Gastroesophageal sphincter (tissue), 4 donors: ENCODE results near the gene RECQL. TPM values are rescaled to one million over a fixed set of nuclear protein-coding genes. Genes with fewer than 3 reads are reported as not detected.

Experiments
- ATAC-seq: fragments of 150-250 bp; one replicate; pipeline ENCODE4 v1.9.1; 2016; ENCODE audit warnings: mild to moderate bottlenecking, moderate library complexity
- H3K27ac ChIP-seq, 4 donors: fragments of 200-600 bp; sonication (generic) in 3 of 4; 1 replicate in 3 of 4; 2 replicates in 1 of 4; pipeline ENCODE4 v1.5.1; 2016 to 2019
- H3K27me3 ChIP-seq: fragments of 200-600 bp; sonication (generic); one replicate; pipeline ENCODE4 v1.5.1; 2019
- H3K36me3 ChIP-seq, 2 donors: fragments of 200-600 bp; sonication (generic); one replicate each; pipeline ENCODE4 v1.5.1; 2019; ENCODE audit warnings: control low read depth in 1 of 2
- H3K4me1 ChIP-seq, 3 donors: fragments of 200-600 bp; sonication (generic); 1 replicate in 2 of 3; 2 replicates in 1 of 3; pipeline ENCODE4 v1.5.1; 2016 to 2019; ENCODE audit warnings: control low read depth in 2 of 3
- H3K4me3 ChIP-seq, 2 donors: fragments of 200-600 bp; sonication (generic); one replicate each; pipeline ENCODE4 v1.5.1; 2019; ENCODE audit warnings: mild to moderate bottlenecking in 1 of 2, moderate library complexity in 1 of 2
- H3K9me3 ChIP-seq, 3 donors: fragments of 200-600 bp; sonication (generic); one replicate each; pipeline ENCODE4 v1.5.1; 2017 to 2019; ENCODE audit warnings: control low read depth in 2 of 3
- CTCF ChIP-seq, 4 experiments: fragments of 200-600 bp in 2 of 4; fragments of 450-650 bp in 2 of 4; sonication (generic) in 1 of 4; IDR thresholded peaks; one replicate each; pipeline ENCODE4 v1.5.1; 2017 to 2019; ENCODE audit warnings: antibody characterized with exemption in 4 of 4, mild to moderate bottlenecking in 2 of 4, moderate library complexity in 2 of 4
- EP300 ChIP-seq: sonication (generic); formaldehyde crosslinking; IDR thresholded peaks from one replicate; pipeline ENCODE4 v1.6.1; 2017; ENCODE audit warnings: antibody characterized with exemption, mild to moderate bottlenecking
- POLR2A ChIP-seq, 2 donors: fragments of 450-650 bp; IDR thresholded peaks; one replicate each; pipeline ENCODE4 v1.6.1; 2017; ENCODE audit warnings: antibody characterized with exemption in 2 of 2, mild to moderate bottlenecking in 2 of 2, moderate library complexity in 1 of 2
- POLR2AphosphoS5 ChIP-seq: sonication (generic); formaldehyde crosslinking; IDR thresholded peaks from one replicate; pipeline ENCODE4 v1.6.1; 2017; ENCODE audit warnings: antibody characterized with exemption
- WGBS, 2 donors: methylation state at CpG; one replicate each; pipeline ENCODE4 v1.1.5; 2018; ENCODE audit warnings: low coverage in 1 of 2; 5-methylcytosine and 5-hydroxymethylcytosine counted together
- total RNA-seq, 4 donors: library from RNA; depleted of rRNA; stranded (reverse); fragments of >200 nt; gene quantifications; one replicate each; pipeline ENCODE4 v1.1.0, GENCODE V29; 2016

RECQL gene
- 10 to 100 TPM; 44.6 to 75.0 (median 58.2) TPM for total RNA-seq

- Histone ChIP-seq H3K27me3 (no peaks in the 10 kb centered on the region), H3K27ac (peak within 1 kb of the TSS; percentile 87 to 97 (median 88)), H3K4me1 (peaks cover 14 to 63% (median 17%) of the 10 kb centered on the region in 3 donors), H3K36me3 (peaks cover 0 to 22% of the 10 kb centered on the region in 2 donors), H3K9me3 (no peaks in the 10 kb centered on the region), H3K4me3 (peak within 1 kb of the TSS; percentile 76 to 86)
- peak; percentile 100 for ATAC-seq
- WGBS, 2 donors, result 0% methylated on average over 12 of the region's 61 CpGs; no CpG with 5 or more reads in 1 of the 2 donors
- peak; percentile 68 to 70 for TF ChIP-seq POLR2A (IDR thresholded peaks at IDR 0.05)
- peak; percentile 75 for TF ChIP-seq POLR2AphosphoS5
- TF ChIP-seq CTCF (IDR thresholded peaks at IDR 0.05), result no peak
- no peak for TF ChIP-seq EP300
Measured at GRCh38 chr12:21501258-21502163, at the start of gene RECQL, which contains the start of gene GOLT1B. Gene RECQL, minus strand, starts transcription at chr12:21501635. Its CDS starts 2,065 bp downstream, at chr12:21499570. Gene GOLT1B, plus strand, starts transcription at chr12:21501789. Its CDS starts 135 bp downstream, at chr12:21501924.

- Histone ChIP-seq H3K4me1 (peaks cover 4 to 12% (median 4%) of the 10 kb centered on the region in 3 donors), H3K4me3 (no peak overlapping the region), H3K36me3 (no peaks in the 10 kb centered on the region), H3K27ac (no peak overlapping the region), H3K27me3 (no peaks in the 10 kb centered on the region), H3K9me3 (no peaks in the 10 kb centered on the region)
- TF ChIP-seq POLR2AphosphoS5 (no peak), EP300 (no peak), POLR2A (IDR thresholded peaks at IDR 0.05) (no peak), CTCF (IDR thresholded peaks at IDR 0.05) (no peak)
- no peak for ATAC-seq
- 71 to 87% methylated on average over 1 of the region's 1 CpG for whole genome bisulfite sequencing, 2 donors
Measured at GRCh38 chr12:21547437-21547836, 46.0 kb upstream of the RECQL start.

- TF ChIP-seq POLR2AphosphoS5 (no peak), EP300 (no peak), CTCF (IDR thresholded peaks at IDR 0.05) (no peak), POLR2A (IDR thresholded peaks at IDR 0.05) (no peak)
- Histone ChIP-seq H3K36me3 (no peaks in the 10 kb centered on the region), H3K4me1 (peaks cover 0 to 5% (median 2%) of the 10 kb centered on the region in 3 donors), H3K27me3 (no peaks in the 10 kb centered on the region), H3K4me3 (no peak overlapping the region), H3K27ac (no peak overlapping the region), H3K9me3 (no peaks in the 10 kb centered on the region)
- 25 to 60% methylated on average over 1 of the region's 1 CpG for WGBS, 2 donors
- no peak for ATAC-seq
Measured at GRCh38 chr12:21546716-21547115, 45.3 kb upstream of the RECQL start.

GRCh38 chr12:21545557-21545956 is 44.1 kb upstream of the RECQL start:
- Histone ChIP-seq H3K9me3 (no peaks in the 10 kb centered on the region), H3K36me3 (no peaks in the 10 kb centered on the region), H3K4me3 (no peak overlapping the region), H3K27me3 (no peaks in the 10 kb centered on the region), H3K4me1 (no peaks in the 10 kb centered on the region), H3K27ac (no peak overlapping the region)
- TF ChIP-seq POLR2A (IDR thresholded peaks at IDR 0.05), result no peak
- WGBS, 2 donors, result 79 to 89% methylated on average over 2 of the region's 2 CpGs
- no peak for ATAC-seq

GRCh38 chr12:21543151-21543550 is 41.7 kb upstream of the RECQL start:
- no peaks in the 10 kb centered on the region for H3K36me3 ChIP-seq
- TF ChIP-seq EP300 (no peak), CTCF (IDR thresholded peaks at IDR 0.05) (no peak), POLR2AphosphoS5 (no peak), POLR2A (IDR thresholded peaks at IDR 0.05) (no peak)
- no peaks in the 10 kb centered on the region for H3K27me3 ChIP-seq
- H3K4me1 ChIP-seq, result no peaks in the 10 kb centered on the region
- no peak overlapping the region for H3K27ac ChIP-seq
- H3K9me3 ChIP-seq, result no peaks in the 10 kb centered on the region
- H3K4me3 ChIP-seq, result no peak overlapping the region
- ATAC-seq, result no peak
